HG03575 (cell line): Measurements from ENCODE around the gene CUBN.

Experiments used
- ATAC-seq: cut with Tn5 transposase; IDR thresholded peaks from one replicate; pipeline ENCODE4 v1.9.1; 2021; ENCODE audit not compliant: unreplicated experiment, insufficient number of reproducible peaks, low FRiP score; ENCODE audit errors: extremely low read depth

Gene CUBN

GRCh38 chr10:16984242-16984641 is 145.4 kb downstream of the CUBN start:
- no peak for ATAC-seq

DNA sequence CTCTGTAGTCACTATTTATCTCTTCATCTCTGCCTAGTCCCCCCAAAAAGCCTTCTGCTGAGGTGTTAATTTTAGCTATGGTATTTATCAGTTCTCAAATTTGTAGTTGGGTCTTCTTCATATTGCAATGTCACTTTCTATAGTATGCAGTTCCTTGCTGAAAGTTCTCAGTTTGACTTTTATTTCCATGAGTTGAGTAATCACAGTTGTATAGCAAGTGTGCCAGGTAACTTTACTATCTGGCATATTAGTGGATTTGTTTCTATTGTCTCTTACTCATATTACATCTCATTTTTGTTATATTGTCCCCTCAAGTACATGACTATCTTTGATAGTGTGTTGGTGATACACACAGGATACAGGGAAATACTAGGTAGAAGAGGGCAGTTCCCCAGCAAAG is 152.8 kb downstream of the CUBN start:
- ATAC-seq: no peak

DNA sequence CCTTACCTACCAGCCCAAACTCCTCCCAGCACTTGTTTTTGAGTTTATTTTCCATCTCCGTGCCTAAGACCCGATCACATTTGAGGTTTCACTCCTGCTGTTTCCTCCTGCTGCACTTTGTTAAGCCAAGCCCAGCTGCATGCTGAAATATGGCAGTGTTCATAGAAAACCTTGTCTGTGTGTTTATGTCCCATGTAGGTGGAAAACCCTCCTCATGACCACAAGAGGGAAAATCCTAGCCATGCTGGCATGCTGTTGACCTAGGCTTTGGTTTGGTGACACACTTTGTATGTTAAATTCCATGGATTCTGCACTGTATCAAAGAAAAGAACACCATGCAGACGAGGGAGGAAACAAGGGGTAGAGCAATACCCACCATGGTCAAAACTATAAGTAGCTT is 154.4 kb downstream of the CUBN start:
- ATAC-seq: no peak

DNA sequence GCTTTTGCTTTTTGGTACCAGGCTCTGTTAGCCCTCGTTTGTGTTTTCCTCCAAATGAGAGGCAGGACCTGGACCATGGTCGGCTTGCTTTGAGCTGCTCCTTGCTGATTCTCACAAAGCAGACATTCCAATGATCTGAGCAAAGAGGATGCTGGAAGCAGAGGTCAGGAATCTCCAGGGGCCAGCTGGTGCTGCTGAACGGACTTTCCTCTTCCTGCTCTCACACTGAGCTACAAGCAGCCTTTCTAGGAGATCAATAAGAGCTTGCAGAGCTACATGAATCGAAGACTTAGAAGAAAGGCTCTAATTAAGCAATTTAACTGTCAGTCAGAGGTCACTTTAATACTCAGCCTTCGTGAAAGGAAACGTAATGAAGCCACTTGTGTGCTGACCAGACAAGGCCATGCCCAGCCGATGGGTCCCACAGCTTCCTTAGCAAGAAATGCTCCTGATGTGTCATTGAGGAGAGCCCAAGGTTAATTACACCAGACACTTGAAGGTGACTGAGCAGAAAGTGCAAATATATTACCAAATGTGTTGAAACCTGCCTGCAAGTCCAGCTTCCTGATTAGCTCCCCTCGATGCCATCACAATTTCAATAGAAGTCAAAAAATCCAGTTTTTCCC is 161.1 kb downstream of the CUBN start:
- no peak for ATAC-seq

- no peak for ATAC-seq
These were observed 161.7 kb downstream of the CUBN start for GRCh38 chr10:16967866-16968415.

DNA sequence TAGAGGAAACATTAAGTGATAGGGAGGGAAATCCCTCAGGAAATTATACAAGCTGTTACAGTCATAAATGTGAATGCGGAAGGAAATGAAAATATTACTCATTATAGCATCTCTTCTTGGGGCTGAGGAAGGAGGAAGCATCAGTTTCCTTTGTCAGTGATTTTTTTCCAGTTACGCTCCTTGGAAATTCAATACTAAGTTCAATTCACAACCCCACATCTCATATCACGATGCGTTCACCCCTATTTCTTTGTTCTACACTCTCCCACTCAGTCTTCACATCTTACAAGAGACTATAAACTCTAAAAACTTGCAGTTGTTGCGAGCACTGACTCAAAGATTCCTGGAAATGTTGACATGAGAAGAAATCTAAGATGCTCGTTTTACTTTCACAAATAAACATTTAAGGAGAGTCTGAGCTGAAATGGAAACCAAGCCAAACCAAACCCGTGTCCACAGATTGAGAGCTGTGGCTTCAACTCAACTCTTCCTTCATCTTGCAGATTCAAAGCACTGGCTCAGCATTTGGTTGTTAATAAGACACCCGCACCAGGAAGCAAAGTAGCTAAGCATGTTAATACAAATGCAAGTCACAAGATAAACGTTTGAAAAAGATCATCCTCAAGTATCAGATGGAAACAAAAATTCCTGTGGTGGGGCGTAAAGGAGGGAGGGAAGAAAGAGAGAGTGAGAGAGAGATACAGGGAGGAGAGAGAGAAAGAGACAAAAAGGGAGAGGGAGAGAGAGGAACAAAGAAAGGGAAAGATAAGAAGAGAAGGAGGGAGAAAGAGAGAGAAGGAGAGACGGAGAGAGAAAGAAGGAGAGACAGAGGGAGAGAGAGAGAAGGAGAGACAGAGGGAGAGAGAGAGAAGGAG is 162.4 kb downstream of the CUBN start:
- no peak for ATAC-seq

- no peak for ATAC-seq
These were observed 163.7 kb downstream of the CUBN start for GRCh38 chr10:16965740-16966447.

DNA sequence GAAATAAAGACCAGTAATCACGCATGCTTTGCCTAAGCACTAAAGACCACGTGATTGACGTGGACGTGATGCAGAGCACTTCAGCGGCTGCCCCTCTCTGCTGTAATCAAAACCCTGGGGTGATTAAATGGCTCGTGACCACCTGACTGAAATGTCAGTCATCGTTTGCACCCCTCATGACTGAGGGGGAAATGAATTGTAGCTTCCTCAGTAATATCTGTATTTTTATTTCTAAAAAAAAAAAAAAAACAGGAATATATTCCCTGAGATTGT is 164.3 kb downstream of the CUBN start:
- no peak for ATAC-seq

DNA sequence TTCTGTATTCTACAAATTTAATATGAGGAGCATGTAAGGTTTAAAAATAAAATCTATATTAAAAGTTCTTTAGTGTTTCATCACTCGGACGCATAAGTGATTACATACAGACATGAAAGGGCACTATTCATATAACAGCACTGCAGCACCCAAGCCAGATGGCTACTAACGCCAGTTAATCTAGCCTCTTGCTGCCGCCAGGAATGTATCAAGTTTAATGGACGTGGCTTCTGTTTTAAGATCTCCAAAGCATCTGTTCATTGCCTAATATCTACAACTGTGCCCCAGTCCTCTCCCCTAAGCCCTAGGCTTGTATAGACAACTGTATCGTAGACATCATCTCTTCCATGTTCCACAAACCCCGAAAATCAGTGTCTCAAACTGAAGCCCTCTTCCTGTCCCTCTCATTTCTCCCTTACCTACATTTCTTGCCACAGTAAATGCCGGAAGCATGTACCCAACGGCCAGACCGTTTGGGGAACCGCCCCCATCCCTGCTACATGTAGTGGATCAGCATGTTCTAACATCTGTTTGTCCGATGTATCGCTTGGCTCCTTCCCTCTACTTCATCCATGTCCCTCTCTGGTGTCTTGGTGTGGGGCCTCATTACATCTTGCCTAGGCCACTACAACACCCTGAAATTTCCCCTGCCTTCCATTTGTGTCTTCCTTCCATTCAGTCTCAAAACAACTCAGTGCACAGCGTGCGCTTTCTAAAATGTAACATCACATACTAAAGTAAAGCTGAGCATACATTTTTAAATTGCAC is 164.9 kb downstream of the CUBN start:
- no peak for ATAC-seq

DNA sequence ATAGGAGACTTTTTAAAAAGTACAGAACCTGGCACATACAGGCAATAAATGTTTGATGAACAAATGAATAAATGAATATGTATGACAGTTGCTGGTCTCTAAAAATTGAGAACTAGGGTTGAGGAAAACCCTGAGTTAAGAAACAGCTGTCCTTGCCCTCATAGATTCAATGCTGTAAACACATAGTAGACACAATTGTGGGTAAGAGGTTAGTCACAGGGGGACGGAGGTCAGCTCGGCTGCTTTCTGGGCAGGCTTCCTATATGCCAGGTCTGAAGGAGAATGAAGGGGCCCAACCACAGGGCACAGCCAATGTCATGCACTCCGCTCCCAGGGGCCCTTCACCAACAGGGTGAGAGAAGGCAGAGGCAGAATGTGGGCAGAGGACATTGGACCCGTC is 169.1 kb downstream of the CUBN start:
- ATAC-seq: no peak

DNA sequence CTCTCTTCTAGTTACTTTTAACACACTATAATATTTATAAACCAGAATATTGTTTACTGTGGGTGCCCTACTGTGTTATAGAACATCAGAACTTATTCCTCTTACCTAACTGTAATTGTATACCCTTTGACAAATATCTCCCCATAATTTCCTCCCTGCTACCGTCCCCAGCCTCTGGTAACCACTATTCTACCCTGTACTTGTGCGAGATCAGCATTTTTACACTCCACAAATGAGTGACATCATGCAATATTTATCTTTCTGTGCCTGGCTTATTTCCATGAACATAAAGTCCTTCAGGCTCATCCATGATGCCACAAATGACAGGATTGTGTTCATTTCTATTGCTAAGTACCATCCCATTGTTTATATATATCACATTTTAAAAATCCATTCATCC is 172.6 kb downstream of the CUBN start:
- no peak for ATAC-seq

GRCh38 chr10:16954280-16955030 is 175.2 kb downstream of the CUBN start:
- ATAC-seq: no peak

DNA sequence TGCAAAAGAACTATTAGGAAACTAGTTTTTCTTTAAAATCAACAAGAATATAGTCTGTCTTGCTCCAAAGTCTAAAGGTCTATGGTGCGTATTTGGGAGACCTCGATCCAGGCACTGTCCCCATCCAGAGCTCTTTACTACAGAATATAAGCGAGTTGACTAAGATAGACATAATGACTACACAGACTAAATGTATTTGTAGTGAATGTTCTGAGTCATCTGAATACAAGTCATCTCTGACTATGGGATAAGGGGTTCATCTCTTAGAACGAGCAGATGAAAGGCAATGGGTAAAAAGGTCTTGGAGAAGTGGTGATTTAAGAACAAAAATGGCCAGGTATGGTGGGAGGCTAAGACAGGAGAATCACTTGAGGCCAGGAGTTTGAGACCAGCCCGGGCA is 176.3 kb downstream of the CUBN start:
- ATAC-seq: no peak

GRCh38 chr10:16952610-16953009 is 177.0 kb downstream of the CUBN start:
- ATAC-seq: no peak

- ATAC-seq: no peak
These were observed 177.5 kb downstream of the CUBN start for GRCh38 chr10:16952080-16952479.

- ATAC-seq: no peak
These were observed 178.7 kb downstream of the CUBN start for GRCh38 chr10:16950656-16951601.

DNA sequence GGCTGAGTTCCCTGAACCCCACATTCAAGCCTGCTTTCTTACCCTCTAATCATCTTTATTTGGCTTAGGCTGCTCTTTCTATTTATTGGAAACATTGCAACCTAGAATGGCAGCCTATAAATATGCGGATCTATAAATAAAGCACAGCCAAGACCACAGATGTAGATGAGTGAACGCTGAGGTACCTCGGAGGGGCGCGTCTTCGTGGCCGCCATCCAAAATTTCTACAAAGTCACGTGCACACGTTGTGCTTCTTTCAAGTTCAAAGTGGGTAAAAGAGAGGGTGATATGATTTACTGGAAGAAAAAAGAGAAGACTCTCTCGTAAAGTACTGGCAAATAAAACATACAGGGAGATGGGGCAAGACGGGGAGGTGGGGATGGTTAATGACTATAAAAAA is 179.8 kb downstream of the CUBN start:
- ATAC-seq: no peak

DNA sequence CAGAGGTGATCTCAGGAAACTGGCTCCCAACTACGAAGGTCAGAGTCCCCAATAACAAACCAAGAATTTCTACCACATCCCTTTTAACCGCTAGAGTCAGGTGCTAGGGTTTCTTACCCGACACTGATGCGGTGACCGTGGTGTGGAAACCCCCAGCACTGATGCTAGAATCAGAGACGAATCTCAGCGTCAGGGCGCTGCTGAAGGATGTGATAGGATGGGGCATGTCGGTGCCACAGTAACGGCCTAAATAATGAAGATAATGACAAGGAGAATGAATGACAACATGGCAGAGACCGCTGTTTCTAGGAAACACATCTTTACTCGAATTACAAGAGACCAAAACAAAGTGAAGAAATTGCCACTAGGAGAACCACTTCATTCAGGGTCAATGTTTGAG is 181.2 kb downstream of the CUBN start:
- ATAC-seq: no peak
